HG02885 (cell line): ENCODE measurements around the gene SRCIN1.

Experiments
- ATAC-seq: cut with Tn5 transposase; IDR thresholded peaks from one replicate; pipeline ENCODE4 v1.9.1; 2021; ENCODE audit warnings: mild to moderate bottlenecking; ENCODE audit not compliant: unreplicated experiment, poor library complexity

SRCIN1 gene

GRCh38 chr17:38617074-38617860, 11.5 kb upstream of the SRCIN1 start:
- ATAC-seq = no peak

GRCh38 chr17:38616361-38616760, 10.6 kb upstream of the SRCIN1 start:
- ATAC-seq = no peak

- ATAC-seq = no peak
Measured at GRCh38 chr17:38613981-38614779, 8.4 kb upstream of the SRCIN1 start.

- no peak for ATAC-seq
Measured at GRCh38 chr17:38613525-38613980, 7.8 kb upstream of the SRCIN1 start.

GRCh38 chr17:38611872-38612376, 6.2 kb upstream of the SRCIN1 start:
- no peak for ATAC-seq

- ATAC-seq = no peak
Measured at GRCh38 chr17:38611070-38611786, 5.5 kb upstream of the SRCIN1 start.

- no peak for ATAC-seq
Measured at GRCh38 chr17:38609280-38610031, 3.7 kb upstream of the SRCIN1 start.

- ATAC-seq = no peak
Measured at GRCh38 chr17:38608648-38609047, 2.9 kb upstream of the SRCIN1 start.

- ATAC-seq = no peak
Measured at GRCh38 chr17:38606646-38607611, 1.2 kb upstream of the SRCIN1 start.

GRCh38 chr17:38605411-38605840, 326 bp downstream of the SRCIN1 start:
- ATAC-seq = no peak

- no peak for ATAC-seq
Measured at GRCh38 chr17:38604479-38605403, 1.0 kb downstream of the SRCIN1 start.

GRCh38 chr17:38603786-38604478, 1.8 kb downstream of the SRCIN1 start:
- no peak for ATAC-seq

- no peak for ATAC-seq
Measured at GRCh38 chr17:38602956-38603785, 2.6 kb downstream of the SRCIN1 start.

- no peak for ATAC-seq
Measured at GRCh38 chr17:38602453-38602852, 3.3 kb downstream of the SRCIN1 start.

GRCh38 chr17:38601539-38602351, 4.0 kb downstream of the SRCIN1 start:
- ATAC-seq = no peak
